ENCODE results near the gene STOML2.
"Not testable (repeated sequence)": the region's sequence is repeated elsewhere in the genome, so short reads cannot be mapped to it uniquely, and the experiment has no call there.

The STOML2 gene, protein sequence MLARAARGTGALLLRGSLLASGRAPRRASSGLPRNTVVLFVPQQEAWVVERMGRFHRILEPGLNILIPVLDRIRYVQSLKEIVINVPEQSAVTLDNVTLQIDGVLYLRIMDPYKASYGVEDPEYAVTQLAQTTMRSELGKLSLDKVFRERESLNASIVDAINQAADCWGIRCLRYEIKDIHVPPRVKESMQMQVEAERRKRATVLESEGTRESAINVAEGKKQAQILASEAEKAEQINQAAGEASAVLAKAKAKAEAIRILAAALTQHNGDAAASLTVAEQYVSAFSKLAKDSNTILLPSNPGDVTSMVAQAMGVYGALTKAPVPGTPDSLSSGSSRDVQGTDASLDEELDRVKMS

DNA sequence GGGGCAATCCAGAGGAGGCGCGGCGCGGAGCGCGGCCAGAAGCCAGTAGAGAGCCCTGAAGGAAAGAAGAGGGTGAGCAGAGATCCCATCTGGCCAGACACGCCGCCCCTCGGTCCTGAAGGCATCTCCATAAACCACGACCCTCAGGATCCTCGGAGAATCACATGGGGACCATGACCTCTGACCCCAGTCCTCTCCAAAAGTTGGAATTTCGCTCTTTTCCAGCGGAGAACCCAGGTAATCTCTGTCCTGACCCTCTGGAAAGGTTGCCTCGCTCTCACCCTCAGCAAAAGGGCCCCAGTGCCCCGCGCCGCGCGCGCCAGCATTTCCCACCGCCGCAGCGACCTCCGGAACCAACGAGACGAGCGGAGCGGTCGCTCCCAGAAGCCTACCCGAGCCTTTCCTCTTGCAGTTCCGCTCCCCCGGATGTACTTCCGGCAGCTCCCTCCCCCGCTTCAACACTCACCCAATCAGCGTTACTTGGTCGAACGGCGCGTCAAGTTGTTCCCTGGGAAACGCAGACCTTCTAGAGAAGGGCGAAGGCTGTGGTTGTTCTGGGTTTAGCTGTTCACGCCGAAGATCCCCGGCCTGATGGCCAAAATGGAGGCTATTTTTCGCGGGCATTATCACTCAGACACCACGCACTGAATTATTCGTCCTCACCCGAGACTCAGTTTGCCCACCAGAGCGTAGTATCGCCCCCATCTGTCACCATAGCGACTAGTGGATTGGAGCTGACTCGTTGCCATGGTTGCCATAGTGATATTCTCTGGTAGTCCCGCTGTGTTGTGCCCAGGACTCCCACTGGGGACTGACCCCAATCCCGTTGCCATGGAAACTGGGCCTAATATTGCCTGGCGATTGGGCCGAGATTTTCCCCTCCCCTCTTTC lies at the start of gene STOML2:
TSS of gene STOML2 (minus strand) at position 363 of the 891 bp plus-strand sequence. CDS start at position 326, 37 bp downstream.
- DNase-seq: peak; percentile 94

GRCh38 chr9:35147941-35148563 lies 45.1 kb upstream of the STOML2 start:
- not testable (repeated sequence) for DNase-seq

DNA sequence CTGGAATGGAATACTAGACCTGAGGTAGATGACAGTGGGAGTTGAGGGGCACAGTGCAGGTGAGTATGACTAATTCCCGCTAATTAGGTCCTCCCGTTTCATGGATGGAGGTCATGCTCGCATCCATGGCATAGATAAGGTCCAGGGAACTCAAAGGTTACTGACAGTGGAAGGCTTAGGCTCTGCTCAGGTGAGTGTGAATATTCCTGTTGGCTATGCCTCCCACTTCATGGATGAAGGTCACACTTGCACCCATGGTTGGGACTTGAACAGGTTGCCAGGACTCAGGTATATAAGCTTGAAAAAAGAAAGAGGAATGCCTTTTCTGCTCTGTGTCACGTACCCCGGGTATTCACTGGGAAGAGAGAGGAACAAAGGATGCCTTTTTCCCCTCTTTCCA lies 39.1 kb upstream of the STOML2 start:
- no peak for DNase-seq

DNA sequence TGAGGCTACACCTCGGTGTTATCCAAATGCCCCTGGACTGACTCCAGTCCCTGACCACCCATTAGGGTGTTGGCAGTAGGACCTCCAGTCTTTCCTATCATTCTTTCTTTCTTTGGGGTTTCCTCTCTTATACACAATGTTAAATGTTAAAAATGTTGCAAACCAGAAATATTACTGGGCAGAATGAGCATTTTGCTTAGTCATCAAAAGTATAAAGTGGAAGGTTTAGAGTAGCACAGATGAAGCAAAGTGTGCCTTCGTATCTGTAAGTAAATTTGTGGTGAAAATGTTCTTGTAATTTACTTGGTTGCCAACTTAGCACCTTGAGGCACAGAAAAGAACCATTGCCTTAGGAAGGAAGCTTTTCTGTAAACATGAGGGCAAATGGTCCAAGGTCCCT lies 37.2 kb upstream of the STOML2 start:
- DNase-seq: no peak

DNA sequence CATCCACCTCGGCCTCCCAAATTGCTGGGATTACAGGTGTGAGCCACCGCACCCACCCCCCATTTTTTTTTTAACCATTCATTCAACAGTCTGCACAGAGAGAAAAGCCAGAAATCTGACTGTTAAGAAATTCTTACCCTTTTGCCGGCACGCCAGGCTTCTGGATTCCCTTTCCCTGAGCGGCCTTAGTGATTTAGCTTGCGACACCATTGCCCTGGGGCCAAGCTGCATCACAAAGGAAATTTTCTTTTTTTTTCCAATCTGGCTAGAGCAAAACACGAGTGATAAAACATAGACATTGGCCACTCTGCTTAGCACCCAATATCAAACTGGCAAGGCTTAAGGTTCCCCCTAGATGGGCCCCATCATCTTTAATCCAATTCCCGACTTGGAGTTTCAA lies 33.9 kb upstream of the STOML2 start:
- no peak for DNase-seq

DNA sequence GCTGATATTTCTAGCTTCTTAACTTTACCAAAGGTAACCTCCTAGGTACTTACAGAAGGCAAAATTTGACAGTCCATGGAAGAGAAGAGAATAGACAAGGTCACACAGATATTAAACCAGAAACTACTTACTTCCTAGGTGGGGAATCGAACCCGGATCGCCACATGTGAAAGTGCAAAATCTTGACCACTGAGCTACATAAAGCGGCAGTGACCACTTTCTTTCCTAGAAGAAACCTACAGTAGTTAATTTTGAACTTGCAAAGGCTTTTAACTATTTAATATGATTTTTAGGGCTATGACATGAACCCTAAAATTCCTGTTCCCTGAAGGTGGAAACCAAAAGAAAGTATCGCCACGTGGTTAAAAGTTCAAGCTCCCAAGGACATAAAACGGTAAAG lies 33.1 kb upstream of the STOML2 start:
- no peak for DNase-seq

DNA sequence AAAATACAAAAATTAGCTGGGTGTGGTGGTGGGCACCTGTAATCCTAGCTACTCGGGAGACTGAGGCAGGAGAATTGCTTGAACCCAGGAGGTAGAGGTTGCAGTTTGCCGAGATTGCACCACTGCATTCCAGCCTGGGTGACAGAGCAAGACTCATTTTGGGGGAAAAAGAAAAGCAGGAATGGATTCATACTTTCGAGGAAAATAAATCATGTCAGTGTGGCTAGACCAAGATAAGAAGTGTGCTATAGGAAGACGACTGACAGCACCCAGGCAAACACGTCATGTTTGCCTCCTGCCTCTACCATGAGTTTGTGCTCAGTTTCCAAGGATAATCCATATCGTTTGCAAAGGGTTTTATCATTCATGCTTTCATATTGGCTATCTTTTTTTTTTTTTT lies 32.0 kb upstream of the STOML2 start:
- no peak for DNase-seq

DNA sequence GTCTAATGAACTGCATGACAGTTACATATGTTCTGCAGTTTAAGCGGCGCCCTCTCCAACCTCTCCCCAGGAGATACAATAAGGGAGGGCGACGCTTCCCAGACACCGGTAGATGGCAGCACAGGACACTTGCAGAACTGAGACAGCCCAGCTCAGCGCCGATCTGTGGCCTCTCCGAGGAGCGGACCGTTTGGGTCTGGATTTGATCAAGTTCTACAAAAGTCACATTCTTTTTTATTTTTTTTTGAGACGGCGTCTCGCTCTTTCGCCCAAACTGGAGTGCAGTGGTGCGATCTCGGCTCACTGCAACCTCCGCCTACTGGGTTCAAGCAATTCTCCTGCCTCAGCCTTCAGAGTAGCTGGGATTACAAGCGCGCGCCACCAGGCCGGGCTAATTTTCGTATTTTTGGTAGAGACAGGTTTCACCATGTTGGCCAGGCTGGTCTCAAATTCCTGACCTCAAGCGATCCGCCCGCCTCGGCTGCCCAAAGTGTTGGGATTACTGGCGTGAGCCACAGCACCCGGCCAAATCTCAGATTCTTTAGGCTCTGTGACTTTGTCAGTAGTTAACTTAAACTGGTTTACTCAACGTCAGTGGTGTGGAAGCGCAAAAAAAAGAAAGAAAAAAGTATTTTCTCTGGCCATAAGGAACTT lies 14.1 kb upstream of the STOML2 start:
- DNase-seq: peak; percentile 94

DNA sequence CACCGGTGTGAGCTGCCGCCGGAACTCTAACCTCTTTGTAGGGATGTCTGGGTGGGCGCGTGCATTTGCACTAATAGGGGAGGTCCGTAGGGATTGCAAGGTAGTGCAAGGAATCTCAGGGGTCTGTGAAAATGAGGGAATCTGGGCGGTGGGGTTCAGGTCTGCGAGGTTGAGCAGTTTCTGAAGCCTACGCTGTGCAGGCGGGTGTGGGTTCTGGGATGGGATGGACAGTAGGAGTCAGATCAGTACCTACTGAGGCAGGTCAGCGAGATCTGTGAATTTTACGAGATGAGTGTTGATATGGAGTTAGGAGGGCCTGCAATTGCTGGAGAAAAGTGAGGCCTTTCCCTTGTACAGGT lies 13.6 kb upstream of the STOML2 start:
- DNase-seq: no peak

DNA sequence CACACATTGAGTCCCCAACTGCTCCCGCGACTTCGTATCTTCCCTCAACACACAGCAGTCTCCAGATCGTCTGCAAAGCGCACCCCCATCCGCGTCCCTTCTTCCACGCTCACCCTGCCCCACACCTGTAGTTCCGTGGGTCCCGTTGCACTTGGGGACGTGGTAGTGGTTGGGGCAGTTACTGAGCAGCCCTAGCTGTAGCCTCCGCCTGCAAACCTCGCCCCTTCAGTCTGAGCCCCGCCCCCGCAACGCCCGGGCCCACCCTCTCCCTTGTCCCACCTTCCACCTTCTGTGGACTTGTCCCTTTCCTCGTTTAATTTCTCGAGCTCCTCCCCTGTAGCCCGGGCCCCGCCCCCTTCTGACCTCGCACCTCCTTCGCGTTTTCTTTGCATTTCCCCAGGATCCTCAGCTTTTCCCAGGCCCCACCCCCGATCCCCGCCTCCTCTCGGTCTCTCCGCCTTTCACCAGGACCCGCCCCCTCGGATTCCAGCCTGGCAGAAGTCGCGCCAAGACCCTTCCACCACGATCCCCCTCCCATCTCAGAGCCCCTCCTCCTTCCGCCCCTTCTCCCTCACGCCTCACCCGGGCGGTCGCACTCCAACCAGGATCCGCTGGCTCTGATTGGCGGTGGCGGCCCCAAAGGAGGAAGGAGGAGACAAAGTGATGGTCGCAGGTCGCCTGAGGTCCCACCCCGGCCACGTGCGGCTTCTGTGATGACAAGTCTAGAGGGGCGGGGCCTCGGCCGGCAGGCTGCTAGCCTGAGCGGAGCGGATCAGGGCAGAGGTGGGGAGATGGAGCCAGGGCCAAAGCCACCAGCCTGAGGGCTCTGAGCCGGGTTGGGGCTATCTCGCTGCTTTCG lies 13.0 kb upstream of the STOML2 start, which contains the start of gene ATOSB:
TSS of gene ATOSB (minus strand) at position 183 of the 859 bp plus-strand sequence. CDS start 7,588 bp downstream, outside the sequence.
- DNase-seq: peak; percentile 97

GRCh38 chr9:35114840-35115628 lies 12.1 kb upstream of the STOML2 start:
- peak; percentile 55 for DNase-seq

GRCh38 chr9:35114113-35114839 lies 11.3 kb upstream of the STOML2 start:
- DNase-seq: peak; percentile 98

DNA sequence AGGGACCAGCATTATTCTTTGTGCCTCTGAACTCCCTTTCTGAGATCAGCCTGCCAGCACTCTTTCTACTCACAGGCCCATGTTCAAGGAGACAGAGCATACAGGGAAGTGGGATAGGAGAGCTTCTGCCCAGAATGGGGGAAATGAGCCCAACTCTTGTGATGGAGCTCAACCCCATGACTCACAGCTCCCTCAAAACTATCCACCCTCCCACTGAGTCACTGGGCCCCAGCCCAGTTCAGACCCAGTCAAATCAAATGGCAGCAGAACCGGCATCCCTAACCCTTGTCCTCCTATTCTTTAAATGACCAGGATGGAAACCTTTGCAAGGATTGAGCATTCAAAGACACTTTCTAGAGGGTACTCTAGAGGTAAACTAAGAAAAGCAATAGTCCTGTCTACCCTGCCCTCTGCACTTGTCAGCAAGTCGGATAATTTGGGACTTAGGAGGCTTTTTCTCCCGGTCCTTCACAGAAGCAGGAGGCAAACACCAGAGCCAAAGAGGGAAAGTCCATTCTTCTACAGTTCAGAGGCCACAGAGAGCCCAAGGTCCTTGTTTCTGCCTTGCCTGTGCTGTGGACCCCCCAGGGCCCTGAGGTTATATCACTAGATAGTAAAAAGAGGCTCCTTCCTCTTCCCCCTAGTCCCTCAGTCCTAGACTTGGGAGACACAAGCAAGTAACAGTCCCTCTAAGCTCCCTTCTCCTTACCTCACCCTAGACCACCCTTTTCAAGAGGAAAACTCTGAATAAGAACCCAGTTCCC lies 9.5 kb upstream of the STOML2 start:
- DNase-seq: peak; percentile 74

DNA sequence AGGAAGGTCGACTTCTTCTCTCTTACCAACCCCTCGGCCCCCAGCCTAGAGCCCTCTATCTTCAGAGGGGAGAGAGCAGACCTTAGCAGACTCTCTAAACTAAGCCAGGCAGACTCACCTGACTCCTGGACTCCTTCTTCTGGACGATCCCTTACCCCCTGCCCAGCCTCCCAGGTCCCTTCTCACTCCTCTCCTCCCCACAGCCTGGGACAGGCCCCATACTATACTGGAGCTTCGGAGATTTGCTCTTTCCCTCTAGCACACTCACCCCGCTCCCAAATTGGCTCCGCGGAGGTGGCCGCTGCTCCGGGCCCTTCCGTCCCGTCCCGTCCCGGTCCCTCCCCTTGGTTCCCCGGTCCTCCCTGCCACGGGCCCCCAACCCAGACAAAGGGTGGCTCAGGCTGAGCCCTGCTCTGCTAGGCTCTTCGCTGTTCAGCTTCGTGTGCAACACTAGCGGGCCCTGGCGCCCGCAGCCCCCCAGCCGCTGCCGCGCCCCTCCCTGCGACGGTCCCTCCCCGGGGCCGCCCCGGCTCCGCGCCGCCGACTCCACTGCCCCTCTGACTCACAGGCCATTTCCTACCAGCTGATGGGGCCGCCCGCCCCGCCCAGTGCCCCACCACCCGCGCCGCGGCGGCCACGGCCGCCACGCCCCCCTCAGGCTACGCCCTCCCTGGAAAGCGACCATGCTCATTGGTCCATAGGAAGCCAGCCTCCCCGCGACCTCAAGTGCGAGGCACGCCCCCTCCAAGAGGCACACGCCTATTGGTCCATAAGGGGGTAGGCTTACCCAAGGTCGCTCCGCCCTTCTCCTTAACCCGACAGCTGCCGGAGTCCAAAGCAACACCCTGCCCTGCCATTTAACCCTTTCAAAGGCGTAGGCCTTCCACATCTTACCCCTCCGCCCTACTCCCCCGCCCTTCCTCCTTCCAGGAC lies 8.3 kb upstream of the STOML2 start:
- peak; percentile 99 for DNase-seq

DNA sequence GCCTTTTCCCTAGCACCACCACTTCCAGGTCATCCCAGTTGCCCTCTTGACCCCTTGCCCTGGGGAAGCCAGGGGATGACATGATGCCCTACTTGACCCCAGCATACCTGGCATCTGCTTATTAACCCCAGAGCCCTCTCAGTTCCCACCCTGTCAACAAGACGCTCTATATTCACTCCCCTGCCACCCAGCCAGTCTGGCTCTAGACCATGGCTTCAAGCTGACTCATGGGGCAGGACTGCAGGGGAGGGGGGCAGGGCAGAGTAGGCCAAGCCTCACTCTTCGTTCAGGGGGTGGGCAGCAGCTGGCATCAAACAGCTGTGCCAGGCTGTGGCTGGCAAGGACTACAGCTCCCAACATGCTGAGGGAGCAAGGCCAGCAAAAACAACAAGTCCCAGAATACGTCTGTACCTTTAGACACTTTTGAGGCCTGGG lies 7.4 kb upstream of the STOML2 start:
- peak; percentile 48 for DNase-seq

DNA sequence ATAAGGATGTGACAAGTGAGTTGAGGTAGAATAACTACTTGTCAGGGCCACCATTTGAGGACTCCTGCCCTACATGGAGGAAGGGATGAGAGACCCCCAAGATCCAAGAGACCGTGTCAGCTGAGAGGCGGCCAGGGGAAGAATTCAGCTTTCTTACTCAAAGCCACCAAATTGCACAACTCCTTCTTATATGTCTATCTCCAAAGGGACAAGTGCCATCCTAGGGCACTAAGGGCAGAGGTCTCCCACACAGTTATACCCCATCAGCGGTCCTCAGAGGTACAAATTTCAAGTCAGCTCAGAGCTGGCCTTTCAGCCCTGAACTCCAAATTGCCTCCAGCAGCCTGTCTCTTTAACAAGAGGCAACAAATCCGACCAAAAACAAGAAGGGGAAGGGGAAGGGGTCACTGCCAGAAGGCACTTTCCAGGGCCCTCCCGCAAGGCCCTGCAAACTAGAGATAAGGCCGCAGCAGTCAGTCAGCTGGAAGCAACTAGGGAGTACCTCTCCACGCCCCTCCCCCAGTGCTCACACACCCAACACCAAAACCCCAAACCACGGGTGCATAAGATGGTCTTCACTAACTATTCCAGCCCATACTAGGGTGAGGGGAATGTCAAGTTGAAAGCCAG lies 6.1 kb upstream of the STOML2 start:
- DNase-seq: no peak

DNA sequence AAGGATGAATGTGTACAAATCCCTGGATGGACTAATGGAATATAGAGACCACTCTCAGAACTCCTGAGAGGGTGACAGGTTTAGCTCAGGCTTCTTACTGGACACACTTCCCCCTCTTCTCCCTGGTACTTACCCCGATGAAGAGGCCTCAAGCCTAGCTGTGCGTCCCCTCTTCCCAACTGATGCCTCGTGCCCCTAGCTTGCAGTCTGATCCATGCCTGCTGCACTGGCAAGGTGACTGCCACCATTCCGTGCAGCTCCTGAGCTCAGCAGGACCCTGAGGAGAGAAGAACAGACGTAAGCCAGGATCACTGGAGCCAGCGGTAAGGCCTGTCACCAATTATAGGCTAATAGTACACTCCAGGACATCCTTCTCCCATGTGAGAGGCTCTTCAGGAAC lies 5.5 kb upstream of the STOML2 start:
- DNase-seq: no peak

Measured in fibroblast of upper back skin (primary cell).